Measurements from ENCODE around the gene FSD2.

FSD2 gene, protein sequence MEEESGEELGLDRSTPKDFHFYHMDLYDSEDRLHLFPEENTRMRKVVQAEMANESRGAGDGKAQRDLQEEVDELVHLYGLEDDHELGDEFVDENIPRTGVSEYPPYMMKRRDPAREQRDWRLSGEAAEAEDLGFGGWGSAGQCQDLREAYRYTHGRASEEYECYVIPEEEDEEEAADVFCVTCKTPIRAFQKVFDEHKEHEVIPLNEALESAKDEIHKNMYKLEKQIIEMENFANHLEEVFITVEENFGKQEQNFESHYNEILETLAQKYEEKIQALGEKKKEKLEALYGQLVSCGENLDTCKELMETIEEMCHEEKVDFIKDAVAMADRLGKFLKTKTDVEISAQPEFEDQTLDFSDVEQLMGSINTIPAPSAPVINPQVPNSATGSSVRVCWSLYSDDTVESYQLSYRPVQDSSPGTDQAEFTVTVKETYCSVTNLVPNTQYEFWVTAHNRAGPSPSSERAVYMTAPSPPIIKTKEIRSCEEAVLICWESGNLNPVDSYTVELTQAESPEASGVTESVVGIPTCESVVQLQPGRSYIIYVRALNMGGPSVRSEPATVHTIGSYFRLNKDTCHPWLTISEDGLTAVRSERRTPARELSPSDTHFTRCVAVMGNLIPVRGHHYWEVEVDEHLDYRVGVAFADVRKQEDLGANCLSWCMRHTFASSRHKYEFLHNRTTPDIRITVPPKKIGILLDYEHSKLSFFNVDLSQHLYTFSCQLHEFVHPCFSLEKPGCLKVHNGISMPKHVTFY

DNA sequence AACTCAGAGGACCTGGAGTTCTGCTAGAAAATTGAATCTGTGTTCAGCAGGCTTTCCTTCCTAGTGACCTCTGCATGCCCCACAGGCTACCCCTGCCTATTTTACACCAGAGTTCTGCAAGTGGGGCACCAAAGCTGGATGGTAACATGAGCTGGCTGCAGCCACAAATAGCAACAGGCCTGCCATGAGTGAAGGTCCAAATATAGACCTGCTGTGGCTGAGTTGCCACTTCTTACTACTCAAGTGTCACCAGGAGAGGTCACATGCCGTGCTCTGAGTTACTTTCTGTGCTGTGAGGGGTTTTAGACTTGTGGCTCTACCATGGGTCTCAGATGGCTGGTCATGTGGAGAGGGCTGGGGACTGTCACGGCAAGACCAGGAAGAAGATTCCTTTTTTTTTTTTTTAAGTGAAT lies at the start of gene FSD2:
Gene FSD2 (minus strand): TSS at position 76 of the 413 bp plus-strand sequence. CDS start 18,679 bp downstream, outside the sequence.
- no peak for DNase-seq

DNA sequence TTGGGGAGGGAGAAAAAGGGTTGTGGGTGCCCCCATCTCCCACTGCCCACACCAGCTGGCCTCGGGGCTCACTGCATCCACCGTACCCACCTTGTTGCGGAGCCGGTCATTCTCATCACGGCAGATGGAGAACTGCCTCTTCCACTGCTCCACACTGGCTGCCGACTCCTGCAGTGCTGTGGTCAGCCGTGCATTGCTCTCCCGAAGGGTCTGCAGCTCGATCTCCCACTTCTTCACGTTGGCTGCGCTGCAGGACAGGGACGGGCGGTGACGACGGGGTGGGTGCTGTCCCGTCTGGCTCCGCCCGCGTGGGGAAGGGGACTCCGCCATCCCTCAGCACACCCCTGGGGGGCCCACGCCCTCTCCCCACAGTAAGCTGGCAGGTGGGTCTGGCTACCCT lies 48.7 kb upstream of the FSD2 start:
- no peak for DNase-seq

DNA sequence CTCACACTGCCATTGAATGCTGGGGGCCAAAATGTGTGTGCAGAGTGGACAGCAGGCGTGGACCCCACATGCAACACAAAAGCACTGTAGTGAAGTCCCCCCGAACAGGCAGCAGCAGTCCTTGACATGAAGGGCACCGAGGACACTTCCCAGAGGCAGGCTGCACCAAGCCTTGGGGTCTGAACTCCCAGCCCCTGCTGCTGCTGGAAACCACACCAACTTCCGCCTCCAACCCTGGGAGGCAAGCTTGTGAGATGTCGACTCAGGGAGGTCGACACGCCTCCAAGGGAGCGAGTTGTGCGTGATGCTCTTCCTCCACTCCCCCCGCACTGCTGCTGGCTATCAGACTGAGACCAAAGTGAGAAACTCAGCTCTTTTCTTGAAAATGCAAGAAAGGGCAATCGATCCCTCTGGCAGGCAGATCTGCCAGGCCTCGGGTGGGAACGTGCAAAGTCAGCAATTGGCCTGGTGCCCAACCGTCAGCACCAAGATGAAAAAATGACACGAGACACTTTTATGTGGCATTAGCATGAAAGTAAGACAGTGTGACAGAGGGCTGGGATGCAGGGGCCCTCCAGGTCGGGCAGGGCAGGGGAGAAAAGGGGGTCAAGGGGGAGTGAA lies 47.2 kb upstream of the FSD2 start:
- no peak for DNase-seq

GRCh38 chr15:82851981-82852511 lies 46.2 kb upstream of the FSD2 start:
- no peak for DNase-seq

GRCh38 chr15:82851306-82851850 lies 45.5 kb upstream of the FSD2 start:
- DNase-seq: no peak

GRCh38 chr15:82850731-82851130 lies 44.9 kb upstream of the FSD2 start:
- DNase-seq: no peak

GRCh38 chr15:82849556-82850512 lies 44.0 kb upstream of the FSD2 start:
- DNase-seq: peak; percentile 72

GRCh38 chr15:82848241-82848993 lies 42.5 kb upstream of the FSD2 start:
- no peak for DNase-seq

DNA sequence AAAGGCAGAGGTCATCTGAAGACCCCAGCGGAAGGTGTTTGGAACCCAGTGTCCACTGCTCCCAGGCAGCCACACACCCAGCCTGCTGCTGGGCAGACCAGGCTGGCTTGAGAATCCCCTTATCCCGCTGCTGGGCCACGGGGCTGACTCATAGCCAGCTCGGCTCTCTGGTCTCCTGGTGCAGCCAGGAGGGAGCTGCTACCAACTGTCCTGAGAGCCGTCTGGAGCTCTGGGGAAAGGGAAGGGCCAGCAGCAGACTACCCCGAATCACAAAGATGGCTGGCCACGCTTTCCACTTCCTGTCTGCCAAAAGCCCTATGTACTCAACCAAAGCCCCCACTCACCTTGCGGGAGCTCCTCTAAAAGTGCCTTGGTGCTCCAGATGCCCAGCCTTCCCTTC lies 41.8 kb upstream of the FSD2 start:
- peak; percentile 24 for DNase-seq

DNA sequence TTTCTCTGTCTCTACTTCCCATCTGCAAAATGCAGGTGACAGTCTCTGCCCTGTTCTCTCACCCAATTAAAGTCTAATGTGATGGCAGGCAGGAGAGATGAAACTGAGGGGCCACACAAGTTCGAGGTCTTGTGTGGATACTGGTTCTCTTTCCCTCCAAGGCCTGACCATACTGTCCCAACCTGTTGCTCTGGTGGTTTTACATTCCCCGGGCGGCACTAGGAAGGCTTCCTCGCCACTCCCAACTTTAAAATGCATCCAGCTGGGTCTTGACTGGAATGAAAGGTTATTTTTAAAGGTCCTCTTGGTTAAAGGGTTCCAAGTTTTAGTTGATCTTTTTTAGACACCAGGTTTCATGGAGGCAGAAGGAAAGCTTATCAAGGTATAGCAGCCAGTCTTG lies 40.8 kb upstream of the FSD2 start:
- DNase-seq: no peak

DNA sequence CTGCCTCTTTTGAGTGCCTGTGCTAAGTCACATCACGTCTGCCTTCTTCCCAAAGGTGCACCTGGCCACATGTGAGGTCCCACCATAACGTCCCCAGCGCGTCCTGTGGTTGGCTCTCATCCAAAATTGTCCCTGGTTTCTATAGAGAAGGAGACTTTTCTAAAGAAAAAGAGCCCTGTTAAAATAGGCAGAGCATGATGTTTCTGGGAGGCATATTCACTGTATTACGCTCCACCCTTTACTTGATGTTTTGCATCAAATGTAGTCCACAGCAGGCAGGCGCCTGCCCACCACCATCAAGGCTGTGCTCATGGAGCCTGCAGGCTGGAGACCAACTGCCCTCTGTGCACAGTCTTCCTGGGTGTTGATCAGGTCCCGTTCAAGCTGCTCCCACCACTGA lies 39.8 kb upstream of the FSD2 start:
- DNase-seq: no peak

- no peak for DNase-seq
Observed at GRCh38 chr15:82843566-82843965, 37.7 kb upstream of the FSD2 start.

DNA sequence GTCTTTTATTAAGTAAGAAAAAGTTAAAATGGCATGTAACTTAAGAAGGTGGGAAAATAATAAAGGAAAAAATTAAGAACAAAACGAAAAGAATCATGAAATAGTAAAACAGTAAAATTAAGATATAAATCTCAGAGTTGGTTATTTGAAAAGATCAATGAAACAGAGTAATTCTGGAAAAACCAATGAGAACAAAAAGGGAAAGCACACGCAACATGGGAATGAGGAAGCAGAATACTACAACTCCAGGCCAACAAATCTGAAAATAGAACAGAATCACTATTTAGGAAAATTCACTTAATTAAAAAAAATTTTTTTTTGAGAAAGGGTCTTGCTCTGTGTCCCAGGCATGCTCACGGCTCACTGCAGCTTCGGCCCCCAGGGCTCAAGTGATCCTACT lies 34.3 kb upstream of the FSD2 start:
- DNase-seq: no peak

DNA sequence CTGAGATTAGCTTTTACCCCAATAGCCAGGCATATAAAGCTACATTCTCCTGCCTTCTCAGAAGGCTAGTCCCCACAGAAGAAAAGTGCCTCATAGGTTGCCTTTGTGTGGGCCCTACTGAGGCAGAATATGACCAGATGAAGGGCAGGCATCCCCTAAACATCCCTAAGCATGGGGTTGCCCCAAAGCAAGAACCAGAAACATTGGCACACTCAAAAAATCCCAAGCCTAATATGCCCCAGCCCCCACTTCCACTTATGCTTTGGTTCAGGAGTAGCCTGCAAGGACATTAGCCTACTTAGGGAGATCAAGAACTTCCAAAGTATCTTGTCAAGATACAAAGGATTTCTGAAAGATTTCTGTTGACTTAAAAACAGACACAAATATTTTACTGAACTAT lies 33.3 kb upstream of the FSD2 start:
- DNase-seq: no peak

- no peak for DNase-seq
Observed at GRCh38 chr15:82838096-82838735, 32.3 kb upstream of the FSD2 start.

- no peak for DNase-seq
Observed at GRCh38 chr15:82835391-82835917, 29.6 kb upstream of the FSD2 start.

- no peak for DNase-seq
Observed at GRCh38 chr15:82833362-82833682, 27.5 kb upstream of the FSD2 start.

- DNase-seq: peak; percentile 87
Observed at GRCh38 chr15:82832601-82833361, 26.9 kb upstream of the FSD2 start.

DNA sequence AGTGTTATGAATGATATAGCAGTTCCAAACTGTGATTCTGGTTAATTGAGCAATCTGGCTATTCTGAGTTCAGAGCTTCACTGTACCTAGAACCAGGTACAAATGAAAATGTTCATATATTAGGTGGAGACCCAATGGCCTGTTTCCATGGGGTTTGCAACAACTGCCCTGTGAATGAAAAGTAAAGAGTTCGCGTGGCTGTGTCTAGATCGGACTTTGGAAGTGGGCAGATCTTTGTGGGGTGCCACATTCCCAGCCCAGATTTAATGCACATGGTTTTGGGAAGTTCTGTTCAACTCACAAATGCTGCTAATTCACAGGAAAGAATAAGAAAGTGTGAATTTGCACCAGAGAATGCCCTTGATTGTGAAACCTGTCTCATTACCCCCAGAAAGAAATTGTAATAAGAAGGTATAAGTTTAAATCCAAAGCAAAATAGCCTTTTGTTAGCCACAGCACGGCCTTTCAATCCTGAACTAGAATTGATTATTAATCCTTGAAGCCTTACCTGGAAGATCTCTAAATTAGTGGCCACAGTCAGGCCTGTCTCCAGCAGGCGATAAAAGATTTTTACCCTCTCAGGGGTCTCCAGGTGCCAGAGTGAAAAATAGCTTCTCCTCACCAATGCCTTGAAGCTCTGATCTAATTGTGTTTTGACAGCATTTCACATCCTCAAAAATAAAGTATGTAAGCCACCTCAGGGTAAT lies 26.2 kb upstream of the FSD2 start:
- DNase-seq: no peak
